HG02973 (cell line): ENCODE results near the gene CHD2.

Experiments used
- ATAC-seq: cut with Tn5 transposase; IDR thresholded peaks from one replicate; pipeline ENCODE4 v1.9.1; 2021; ENCODE audit warnings: moderate library complexity; ENCODE audit not compliant: unreplicated experiment

Gene CHD2

DNA sequence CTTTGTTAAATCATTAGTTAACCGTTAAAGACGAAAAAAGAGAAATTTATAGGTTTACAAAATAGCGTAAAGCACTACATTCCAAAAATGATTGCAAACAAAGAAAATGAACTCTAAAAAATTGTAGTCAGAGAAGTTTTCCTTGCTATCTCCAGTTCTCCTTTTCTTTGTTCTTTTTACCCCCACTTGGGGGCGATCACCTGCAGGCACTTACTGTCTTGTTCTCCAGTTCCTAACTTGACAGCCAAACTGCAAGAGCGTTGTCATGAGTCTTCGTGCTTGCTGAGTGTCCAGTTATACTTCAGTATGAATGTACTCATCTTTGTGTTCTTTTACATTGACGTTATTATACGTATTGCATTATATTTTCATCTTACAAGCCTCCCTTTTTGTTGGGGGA lies 54.5 kb downstream of the CHD2 start:
- ATAC-seq, result no peak

DNA sequence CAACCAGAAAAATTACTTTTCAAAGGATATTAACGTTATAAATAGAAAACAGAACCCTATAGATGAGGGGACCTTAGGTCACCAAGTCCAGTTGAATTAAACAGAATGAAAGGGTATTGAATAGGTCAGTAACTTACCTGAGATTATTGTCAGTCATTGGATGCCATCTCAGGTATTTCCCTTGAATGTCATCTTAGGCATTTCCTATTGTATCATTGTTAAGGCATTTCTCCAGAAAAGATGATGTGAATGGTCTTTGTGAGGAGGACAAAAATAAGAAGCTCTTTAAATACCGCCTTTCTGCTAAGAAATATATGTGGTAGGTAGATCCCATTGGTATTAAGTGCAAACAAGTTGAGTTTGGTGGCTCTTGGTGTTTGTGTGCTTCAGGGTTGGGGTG lies 55.6 kb downstream of the CHD2 start:
- no peak for ATAC-seq

DNA sequence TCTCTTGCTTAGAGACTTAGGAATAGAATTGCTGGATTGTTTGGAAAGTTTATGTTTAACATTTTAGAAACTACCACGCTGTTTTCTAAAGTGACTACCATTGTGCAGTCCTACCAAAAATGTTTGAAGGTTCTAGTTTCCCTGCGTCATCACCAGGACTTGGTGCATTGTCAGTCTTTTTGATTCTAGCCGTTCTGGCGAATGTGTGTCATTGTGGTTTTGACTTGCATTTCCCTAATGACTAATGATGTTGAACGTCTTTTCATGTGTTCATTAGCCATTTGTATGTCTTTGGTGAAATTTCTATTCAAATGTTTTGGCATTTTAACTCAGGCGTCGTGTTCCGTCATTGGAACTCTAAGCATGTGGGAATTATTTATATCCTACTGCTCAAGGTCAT lies 58.0 kb downstream of the CHD2 start:
- no peak for ATAC-seq

DNA sequence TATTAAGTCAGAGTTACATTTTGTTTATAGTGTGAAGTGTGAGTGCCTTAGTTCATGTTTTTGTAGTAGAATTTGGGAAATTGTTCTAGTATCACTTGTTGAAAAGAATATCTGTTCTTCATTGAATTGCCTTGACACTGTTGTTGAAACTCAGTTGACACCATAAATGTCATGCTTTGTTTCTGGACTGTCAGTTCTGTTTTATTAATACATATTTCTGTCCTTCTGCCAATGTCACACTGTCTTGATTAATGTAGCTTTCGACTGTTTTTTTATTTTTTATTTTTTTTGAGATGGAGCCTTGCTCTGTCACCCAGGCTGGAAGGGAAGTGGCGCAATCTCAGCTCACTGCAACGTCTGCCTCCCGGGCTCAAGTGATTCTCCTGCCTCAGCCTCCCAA lies 59.1 kb downstream of the CHD2 start:
- no peak for ATAC-seq

DNA sequence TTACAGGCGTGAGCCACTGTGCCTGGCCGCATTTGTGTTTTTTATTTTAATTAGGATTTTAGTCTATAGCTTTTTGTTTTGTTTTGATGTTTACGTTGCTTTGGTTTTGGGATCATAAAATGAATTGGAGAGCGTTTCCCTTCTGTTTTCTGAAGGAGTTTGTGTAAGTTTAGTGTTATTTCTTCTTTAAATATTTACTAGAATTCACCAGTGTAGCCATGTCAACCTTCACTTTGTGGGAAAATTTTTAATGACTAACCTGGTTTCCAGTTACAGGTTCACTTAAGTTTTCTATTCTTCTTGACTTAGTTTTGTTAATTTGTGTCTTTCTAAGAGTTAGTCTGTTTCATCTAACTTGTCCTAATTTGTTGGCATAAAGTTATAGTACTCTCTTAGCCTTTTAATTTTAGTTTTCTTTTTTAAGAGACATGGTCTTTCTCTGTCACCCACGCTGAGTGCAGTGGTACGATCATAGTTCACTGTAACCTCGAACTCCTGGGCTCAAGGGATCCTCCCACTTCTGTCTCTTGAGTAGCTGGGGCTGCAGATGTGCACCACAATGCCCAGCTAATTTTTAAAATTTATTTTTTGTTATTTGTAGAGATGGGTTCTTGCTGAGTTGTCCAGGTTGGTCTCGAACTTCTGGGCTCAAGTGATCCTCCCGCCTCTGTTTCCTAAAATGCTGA lies 61.0 kb downstream of the CHD2 start:
- no peak for ATAC-seq

DNA sequence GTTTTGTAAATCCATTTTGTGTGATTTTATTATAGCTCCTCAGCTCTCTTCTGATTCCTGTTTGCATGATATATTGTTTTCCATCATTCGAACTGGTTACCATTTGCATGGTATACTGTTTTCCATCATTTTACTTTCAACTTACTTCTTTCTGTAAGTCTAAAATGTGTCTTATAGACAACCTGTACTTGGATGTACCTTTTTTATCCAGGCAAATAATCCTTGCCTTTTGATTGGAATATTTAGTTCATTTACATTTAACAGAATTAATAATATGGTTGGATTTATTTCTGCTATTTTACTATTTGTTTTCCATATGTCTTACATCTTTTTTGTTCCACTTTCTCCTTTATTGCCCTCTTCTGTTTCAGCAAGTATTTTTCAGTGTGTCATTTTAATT lies 62.8 kb downstream of the CHD2 start:
- no peak for ATAC-seq

DNA sequence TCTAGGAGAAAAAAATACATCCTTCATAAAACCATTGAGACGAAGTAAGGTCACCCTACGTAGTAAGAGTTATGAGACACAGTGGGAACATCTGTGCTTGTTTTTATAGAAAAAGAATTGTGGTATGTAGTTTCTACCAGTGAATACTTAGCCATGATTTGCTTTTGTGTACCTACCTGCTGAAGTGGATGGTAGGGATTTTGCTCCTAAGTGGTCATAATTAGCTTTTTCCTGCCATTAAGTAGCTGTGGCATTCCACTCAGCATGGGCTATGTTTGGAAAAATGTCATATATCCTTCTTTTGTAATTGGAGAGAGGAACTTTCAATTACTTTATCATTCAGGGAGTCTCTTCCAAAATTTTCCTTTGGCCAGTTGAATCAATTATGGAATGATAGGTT lies 63.7 kb downstream of the CHD2 start:
- ATAC-seq, result no peak

DNA sequence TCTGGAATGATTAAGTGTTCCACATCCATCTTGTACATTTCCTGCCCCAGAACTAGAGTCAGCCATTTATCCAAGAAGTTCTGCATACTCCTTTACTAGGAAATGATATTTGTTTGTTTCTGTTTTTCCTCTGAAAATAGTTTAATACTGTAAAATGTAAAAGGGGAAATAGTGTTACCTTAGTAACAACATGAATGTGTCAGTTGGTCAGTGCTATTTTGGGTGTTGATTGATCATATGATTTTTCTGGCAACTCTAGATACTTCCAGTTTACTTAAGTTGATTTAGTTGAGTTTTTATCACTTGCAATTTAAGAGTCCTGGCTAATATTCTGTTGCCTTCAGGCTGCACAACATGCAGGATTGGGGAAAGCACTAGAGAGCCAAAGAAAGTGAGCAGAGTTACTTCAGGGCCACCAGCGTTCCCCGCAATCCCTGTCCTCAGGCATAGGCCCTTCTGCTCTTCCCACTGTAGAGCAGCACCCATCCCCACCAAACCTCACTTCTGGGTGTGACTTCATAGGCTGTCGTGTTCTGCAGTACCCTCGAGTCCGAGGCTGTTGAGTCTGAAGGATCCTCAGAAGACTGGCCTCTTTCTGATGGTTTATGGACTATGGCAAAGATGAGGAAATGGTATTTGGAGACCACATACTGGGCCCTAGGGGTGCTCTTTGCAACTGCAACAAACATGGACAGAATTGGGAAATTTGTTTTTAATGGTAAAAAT lies 69.0 kb downstream of the CHD2 start:
- no peak for ATAC-seq

DNA sequence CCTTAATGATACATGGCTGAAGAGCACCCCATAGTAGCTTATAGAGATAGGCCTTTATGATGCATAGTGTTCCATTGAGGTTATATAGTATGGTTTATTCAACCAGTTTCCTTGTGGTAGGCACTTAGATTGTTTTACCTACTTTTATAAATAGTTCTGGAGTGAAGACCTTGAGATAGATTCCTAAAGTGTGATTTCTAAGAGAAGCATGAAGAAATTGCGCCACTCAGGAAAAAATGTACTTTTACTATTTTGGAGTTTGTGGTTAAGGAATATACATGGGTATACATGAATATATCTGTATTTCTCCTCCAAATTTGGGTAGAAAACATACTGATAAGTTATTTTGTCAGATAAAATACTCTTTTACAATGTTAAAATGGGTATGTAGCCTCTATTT lies 70.5 kb downstream of the CHD2 start:
- ATAC-seq, result no peak

DNA sequence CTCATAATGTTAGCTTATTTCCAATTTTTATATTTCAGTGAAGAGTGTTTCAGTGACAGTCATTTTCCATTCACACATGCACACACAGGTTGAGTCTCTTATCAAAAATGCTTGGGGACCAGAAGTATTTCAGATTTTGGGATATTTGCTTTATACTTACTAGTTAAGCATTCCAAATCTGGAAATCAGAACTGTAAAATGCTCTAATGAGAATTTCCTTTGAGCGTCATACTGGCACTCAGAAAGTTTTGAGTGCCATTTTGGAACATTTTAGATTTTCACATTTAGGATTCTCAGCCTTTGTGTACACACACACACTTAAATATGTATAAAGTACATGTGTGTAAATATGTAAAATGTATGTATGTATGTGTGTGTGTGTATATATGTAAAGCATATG lies 71.0 kb downstream of the CHD2 start:
- ATAC-seq, result no peak

DNA sequence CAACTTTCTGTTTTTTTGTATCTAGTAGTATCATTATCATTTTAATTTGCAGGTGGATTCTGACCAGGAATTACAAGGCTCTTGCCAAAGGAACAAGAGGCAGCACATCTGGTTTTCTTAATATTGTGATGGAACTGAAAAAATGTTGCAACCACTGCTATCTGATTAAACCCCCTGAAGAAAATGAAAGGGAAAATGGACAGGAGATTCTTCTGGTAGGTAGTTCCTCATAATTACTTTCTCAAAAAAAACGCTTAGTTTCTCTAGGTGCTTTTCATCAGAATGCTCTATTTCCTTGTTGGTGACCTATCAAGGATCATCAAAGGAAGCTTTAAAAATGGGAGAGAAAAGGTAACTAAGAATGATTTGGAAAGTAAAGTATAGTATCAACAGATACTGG lies 71.6 kb downstream of the CHD2 start:
- no peak for ATAC-seq

DNA sequence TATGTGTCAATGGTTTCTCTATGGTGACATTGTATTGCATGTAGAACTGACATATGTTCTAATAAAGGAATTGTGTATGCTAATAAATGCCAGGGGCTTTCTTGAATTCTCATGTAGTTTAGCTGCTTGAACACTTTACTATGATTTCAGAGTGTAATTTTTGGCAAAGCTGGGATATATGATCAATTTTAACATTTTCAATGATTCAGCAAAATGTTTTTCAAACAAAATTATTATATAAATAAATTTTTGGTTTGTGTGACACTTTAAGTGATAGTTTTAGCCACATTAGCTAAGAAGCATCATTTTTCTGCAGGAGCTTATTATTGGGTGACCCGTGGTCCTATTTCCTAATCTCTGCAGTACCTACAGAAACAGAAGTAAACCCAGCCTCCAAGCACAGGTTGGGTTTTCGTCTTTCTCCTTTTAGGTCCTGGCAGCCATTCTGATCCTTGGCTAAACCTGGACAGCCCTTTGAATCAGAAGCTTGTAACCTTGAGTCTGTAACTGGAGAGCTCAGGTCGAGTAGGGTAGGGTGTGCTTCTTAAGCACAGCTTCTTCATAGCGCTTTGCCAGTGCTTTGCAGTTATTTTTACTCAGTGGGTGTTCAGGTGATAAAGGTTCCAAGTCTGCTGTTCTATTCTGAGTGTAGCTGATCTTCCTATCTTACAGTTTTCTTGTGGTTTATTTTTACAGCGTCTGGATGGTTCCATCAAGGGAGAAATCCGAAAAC lies 74.2 kb downstream of the CHD2 start:
- ATAC-seq, result no peak

DNA sequence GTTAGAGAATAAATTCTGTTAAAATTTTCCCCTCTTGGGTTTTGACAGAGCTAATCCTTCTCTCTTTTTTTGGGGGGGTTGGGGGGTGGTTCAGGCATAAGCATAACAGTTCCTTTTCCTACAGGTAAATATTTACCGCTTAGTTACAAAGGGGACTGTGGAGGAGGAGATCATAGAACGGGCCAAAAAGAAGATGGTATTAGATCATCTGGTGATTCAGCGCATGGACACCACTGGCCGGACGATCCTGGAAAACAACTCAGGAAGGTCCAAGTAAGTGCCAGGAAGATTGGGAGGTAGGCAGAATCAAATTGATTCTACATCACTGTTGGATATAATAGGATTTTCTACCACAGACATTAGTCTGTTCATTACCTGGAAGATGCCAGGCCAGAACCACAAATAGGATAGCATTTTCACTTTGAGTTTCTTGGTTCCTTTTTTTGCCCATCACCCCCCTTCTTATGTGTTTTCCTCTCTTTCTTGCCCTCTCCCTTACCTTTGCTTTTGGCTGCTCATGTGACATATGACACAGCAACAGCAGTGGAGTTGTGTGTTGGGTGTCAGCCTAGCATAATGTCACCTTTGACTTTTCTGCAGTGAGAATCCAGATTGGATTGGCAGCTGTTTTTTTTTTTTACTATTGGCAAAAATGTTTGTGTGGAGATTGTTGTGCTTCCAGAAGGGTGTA lies 79.0 kb downstream of the CHD2 start:
- ATAC-seq, result no peak

DNA sequence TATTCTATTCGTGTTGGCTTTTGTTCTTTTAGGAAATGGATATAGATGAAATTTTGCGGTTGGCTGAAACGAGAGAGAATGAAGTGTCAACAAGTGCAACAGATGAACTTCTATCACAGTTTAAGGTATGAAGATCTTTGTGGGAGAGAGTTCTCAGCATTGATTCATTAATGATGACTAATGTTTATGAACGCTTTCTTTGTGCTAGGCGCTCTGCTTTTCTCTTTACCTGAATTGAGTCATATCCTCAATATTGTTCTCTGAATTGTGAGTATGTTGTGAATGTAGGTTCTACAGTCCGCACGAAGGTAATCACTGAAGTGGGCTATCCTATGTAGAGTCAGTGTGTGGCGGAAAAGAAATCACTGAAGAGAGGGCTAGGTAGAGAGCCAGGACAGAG lies 81.2 kb downstream of the CHD2 start:
- no peak for ATAC-seq

DNA sequence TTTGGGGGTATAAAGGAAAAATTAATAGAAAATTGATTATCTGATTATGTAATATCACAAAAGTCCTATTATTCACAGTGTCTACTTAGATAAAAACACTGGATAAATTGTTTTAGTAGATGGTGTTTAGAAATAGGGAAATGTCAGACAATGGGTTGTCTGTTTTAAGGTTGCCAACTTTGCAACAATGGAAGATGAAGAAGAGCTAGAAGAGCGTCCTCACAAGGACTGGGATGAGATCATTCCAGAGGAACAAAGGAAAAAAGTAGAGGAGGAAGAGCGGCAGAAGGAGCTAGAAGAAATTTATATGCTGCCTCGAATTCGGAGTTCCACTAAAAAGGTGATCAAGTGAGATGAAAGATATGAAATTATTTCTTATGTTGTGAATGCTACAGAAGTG lies 84.0 kb downstream of the CHD2 start:
- ATAC-seq, result no peak

DNA sequence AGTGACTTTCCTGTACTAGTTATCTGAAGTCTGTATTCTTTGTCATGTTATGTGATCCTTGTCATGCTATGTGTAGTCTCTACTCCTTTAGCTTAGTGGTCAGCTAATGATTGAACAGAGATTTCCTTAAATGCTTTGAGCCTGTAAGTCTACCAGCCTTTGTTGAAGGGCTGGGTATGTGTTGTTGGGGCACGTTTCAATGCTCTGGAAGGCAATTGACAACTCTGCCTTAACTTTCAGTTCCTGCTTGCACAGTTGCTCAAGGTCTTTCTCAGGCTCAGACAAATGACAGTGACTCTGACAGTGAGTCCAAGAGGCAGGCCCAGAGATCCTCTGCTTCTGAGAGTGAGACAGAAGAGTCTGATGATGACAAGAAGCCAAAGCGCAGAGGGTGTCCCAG lies 89.3 kb downstream of the CHD2 start:
- no peak for ATAC-seq

DNA sequence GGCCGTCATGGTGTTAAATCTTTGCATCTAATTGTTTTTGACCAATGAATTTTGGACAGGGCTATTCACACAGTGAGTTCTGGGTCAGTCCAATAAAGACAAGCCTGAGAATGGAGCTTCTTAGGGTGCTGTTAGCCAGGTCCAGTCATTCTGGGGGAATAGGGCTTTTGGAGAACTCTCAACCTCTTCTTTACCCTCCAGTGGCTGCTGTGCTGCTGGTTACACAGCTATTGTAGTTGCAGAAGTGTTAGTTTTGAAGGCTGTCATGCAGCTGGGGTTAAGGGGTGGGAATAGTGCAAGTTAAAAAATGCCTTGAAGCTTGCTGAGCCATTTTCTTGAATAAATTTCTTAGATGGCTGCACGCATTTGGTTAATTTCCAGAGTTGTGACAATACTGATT lies 89.9 kb downstream of the CHD2 start:
- no peak for ATAC-seq

DNA sequence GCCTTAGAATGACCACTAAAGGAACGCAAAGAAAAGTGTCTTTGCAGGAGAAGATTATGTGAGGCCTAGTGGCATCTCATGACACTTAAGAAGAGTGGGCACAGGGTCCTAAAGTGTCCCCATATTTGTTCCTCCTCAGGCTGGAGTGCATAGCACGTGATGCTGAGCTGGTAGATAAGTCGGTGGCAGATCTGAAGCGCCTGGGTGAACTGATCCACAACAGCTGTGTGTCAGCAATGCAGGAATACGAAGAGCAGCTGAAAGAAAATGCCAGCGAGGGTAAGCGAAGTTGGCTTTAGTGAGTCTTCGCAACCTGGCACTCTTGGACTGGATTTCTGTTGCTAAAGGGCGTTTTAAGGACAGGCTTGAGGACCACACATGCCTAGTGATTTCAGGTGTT lies 92.6 kb downstream of the CHD2 start:
- ATAC-seq, result no peak

DNA sequence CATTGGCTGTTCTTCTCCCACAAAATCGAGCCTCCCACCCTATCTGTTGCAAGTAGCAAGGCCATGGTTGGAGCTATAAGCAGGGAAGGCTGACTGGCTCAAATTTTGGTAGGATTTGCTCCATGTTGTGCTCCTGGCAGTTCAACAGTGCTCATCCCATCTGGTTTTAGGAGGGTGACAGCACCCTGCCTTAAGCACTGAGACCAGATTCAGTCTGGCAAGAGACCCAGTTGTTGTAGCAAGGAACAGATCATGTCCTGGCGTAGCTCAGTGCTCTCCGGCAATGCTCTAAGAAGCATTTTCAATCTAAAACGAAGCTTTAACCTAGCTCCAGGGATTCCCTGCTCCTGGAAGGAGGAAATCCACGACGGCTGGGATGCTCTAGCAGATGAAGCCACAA lies 97.7 kb downstream of the CHD2 start:
- ATAC-seq, result no peak

DNA sequence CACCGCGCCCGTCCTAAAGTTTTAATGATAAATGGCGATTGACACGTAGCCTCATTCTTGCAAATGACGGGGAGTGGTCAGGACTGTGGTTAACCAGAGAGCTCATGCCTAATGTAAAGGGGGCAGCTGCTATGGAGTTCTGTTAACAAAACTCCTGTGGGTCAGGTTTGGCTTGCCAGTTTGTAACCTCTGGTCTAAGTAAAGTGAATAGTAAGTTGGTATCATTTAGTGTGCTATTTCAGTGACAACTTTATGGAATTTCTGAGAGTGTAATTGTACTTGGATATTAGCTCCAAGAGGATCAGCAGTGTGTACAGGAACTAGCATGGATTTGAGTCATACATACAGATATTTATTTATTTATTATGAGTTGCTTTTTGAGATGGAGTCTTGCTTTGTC lies 101.0 kb downstream of the CHD2 start:
- ATAC-seq, result no peak

DNA sequence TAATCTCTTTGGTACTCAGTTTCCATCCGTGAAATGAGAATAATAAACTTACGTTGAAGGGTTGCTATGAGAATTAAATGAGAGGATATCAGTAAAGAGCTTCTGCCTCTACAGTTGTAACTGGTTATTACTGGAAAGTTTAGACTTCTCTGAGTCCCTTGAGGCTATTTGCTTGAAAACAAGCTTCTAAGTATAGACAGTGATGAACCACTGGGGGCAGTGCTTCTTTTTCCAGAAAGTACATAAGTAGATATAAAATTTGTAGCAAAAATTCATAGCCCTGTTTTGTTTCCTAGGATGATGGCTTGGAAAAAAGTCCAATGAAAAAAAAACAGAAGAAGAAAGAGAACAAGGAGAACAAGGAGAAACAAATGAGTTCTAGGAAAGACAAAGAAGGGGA lies 101.8 kb downstream of the CHD2 start:
- no peak for ATAC-seq

DNA sequence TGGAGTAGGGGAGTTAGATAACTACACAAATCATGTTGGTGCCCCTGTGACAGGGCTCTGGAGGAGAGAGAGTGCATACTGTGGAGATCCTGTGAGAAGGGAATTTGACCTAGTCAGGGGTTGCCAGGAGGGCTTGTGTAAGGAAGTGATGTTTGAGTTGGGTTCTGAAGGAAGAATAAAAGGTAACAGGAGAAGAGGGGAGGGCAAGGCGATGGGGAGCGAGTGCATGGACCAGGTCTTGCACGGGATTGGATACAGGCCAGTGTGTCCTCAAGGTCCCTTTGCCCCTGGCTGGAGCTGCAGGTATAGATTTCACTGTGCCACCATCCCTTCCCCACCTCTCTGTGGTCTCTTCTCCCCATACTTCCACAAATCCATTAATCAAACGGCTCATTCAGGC lies 105.0 kb downstream of the CHD2 start:
- no peak for ATAC-seq
